ENCODE data around the gene ADGRB3.
"Not testable (repeated sequence)": the region's sequence is repeated elsewhere in the genome, so short reads cannot be mapped to it uniquely, and the experiment has no call there.

The ADGRB3 gene

GRCh38 chr6:68673255-68673654 lies 38.2 kb downstream of the ADGRB3 start:
- TF ChIP-seq, protein P1, sequence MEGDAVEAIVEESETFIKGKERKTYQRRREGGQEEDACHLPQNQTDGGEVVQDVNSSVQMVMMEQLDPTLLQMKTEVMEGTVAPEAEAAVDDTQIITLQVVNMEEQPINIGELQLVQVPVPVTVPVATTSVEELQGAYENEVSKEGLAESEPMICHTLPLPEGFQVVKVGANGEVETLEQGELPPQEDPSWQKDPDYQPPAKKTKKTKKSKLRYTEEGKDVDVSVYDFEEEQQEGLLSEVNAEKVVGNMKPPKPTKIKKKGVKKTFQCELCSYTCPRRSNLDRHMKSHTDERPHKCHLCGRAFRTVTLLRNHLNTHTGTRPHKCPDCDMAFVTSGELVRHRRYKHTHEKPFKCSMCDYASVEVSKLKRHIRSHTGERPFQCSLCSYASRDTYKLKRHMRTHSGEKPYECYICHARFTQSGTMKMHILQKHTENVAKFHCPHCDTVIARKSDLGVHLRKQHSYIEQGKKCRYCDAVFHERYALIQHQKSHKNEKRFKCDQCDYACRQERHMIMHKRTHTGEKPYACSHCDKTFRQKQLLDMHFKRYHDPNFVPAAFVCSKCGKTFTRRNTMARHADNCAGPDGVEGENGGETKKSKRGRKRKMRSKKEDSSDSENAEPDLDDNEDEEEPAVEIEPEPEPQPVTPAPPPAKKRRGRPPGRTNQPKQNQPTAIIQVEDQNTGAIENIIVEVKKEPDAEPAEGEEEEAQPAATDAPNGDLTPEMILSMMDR (IDR thresholded peaks at IDR 0.05; ENCODE audit: low read depth, low read length, missing control alignments), result no peak
- no peak overlapping the region for H3K4me3 ChIP-seq (replicated peaks; ENCODE audit: low read depth, low read length)
- no peak for DNase-seq (ENCODE audit: extremely low read depth, low read depth)

DNA sequence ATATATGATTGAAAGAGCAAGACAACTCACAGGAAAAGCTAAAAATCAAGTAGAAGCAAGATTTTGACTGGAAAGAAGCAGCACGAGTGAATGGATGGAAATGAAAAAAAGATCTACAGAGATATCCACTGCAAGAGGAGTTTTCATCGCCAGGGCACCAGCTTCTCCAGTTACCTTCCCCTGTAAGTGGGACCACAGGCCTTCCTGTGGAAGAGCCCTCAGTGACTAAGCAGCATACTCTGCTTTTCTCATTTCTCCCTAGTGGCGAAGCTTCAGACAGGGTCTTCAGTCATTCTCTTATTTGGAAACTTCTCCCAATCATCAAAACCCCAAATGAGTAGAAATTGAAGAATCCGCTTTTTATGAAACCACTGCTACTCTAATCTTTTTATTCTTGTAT lies 40.5 kb downstream of the ADGRB3 start:
- no peak for DNase-seq (ENCODE audit: extremely low read depth, low read depth)
- TF ChIP-seq, protein P1 (IDR thresholded peaks at IDR 0.05; ENCODE audit: low read depth, low read length, missing control alignments), result no peak
- H3K4me3 ChIP-seq (replicated peaks; ENCODE audit: low read depth, low read length), result no peak overlapping the region

- H3K4me3 ChIP-seq (replicated peaks; ENCODE audit: low read depth, low read length); DNase-seq (ENCODE audit: extremely low read depth, low read depth): not testable (repeated sequence)
Measured at GRCh38 chr6:68676094-68676493, 41.0 kb downstream of the ADGRB3 start.

GRCh38 chr6:68677058-68677457 lies 42.0 kb downstream of the ADGRB3 start:
- DNase-seq (ENCODE audit: extremely low read depth, low read depth), result no peak
- TF ChIP-seq, protein P1 (IDR thresholded peaks at IDR 0.05; ENCODE audit: low read depth, low read length, missing control alignments), result no peak
- H3K4me3 ChIP-seq (replicated peaks; ENCODE audit: low read depth, low read length), result no peak overlapping the region

DNA sequence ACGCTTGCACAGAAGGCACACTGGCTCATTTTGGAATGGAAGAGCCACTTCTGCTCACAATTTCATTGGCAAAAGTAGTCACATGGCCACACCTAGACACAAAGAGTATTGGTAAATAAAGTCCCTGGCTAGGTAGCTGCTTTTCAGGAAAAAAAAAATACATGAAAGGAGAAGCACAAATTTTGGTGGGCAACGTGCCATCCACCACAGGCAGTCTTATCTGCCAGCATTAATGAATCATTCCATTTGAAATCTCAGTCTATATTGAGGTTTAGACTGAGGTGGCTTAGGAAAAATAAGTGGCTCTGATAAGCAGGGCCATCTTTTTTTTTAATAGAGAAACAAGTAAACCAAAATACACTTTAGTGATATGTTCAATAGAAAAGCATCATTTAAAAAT lies 44.3 kb downstream of the ADGRB3 start:
- DNase-seq (ENCODE audit: extremely low read depth, low read depth), result no peak
- TF ChIP-seq, protein P1 (IDR thresholded peaks at IDR 0.05; ENCODE audit: low read depth, low read length, missing control alignments), result no peak
- no peak overlapping the region for H3K4me3 ChIP-seq (replicated peaks; ENCODE audit: low read depth, low read length)

DNA sequence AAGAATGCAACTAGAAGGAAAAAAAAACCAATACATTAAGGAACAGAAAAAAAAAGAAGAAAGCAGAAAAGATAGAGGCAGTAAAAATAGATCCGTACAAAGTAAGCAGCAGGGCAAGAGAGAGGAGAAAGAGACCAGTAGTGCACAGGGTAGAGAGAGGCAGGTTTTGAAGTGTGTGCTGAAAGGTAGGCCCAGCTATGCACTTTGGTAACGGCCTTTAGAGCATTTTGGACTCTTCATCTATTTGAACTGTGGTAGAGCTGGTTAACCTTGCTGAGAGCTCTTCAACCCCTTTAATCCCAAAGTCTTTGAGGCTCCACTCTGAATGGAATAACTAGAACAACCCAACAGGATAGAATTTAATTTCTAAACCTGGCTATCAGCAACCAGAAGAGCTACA lies 45.2 kb downstream of the ADGRB3 start:
- DNase-seq (ENCODE audit: extremely low read depth, low read depth), result no peak
- TF ChIP-seq, protein P1 (IDR thresholded peaks at IDR 0.05; ENCODE audit: low read depth, low read length, missing control alignments), result no peak

DNA sequence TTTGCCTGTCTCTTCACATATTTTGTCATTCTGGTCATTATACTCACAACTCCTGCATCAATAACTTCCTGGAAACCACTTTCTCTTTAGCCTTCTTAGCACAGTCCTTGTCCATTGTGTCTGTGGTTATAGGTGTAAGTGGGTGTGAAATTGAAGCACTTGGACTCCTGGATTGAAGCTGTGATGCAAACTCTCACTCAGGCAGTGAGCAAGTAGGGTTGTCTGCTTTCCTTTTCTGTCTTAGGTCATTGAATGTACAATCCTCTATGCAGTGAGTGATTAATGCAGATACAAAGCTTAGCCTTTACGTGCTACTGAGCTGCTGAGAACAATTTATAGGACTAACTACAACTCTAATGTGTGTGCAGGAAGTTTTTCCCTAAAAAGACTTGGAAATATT lies 54.8 kb downstream of the ADGRB3 start:
- no peak overlapping the region for H3K4me3 ChIP-seq (replicated peaks; ENCODE audit: low read depth, low read length)
- TF ChIP-seq, protein P1 (IDR thresholded peaks at IDR 0.05; ENCODE audit: low read depth, low read length, missing control alignments), result no peak

More for the DNA sequence above, 45.2 kb downstream of the ADGRB3 start:
- no peak overlapping the region for H3K4me3 ChIP-seq (replicated peaks; ENCODE audit: low read depth, low read length)

More for the DNA sequence above, 54.8 kb downstream of the ADGRB3 start:
- no peak for DNase-seq (ENCODE audit: extremely low read depth, low read depth)
